SU-DHL-6 (cell line): Measurements from ENCODE around the gene TSLP.

ENCODE experiments used
- H2AFZ ChIP-seq: fragments of 200-600 bp; sonication (generic); 2 replicates; pipeline ENCODE4 v1.6.1; 2014; ENCODE audit warnings: low read depth, mild to moderate bottlenecking, moderate library complexity, mixed read lengths, antibody characterized with exemption, low read length; ENCODE audit not compliant: severe bottlenecking
- H3F3A ChIP-seq: fragments of 200-600 bp; shearing (Covaris generic); 2 replicates; pipeline ENCODE4 v1.6.0; 2016; ENCODE audit warnings: antibody characterized with exemption, mild to moderate bottlenecking; ENCODE audit not compliant: insufficient read depth
- H3K27ac ChIP-seq: fragments of 200-600 bp; sonication (generic); 2 replicates; pipeline ENCODE4 v1.5.1; 2016; ENCODE audit warnings: low read depth, mild to moderate bottlenecking, low read length, moderate library complexity, mixed read lengths
- H3K27me3 ChIP-seq: fragments of 200-600 bp; sonication (generic), shearing (Covaris generic); 2 replicates; pipeline ENCODE4 v1.6.0; 2014; ENCODE audit warnings: mild to moderate bottlenecking, low read length
- H3K36me3 ChIP-seq: fragments of 200-600 bp; sonication (generic); 2 replicates; pipeline ENCODE4 v1.6.1; 2014; ENCODE audit warnings: mild to moderate bottlenecking, low read length, mixed read lengths
- H3K4me2 ChIP-seq: fragments of 300-600, 200-600 bp; shearing (Covaris generic), sonication (generic); 2 replicates; pipeline ENCODE4 v1.6.0; 2014; ENCODE audit warnings: low read length, low read depth, mild to moderate bottlenecking; ENCODE audit not compliant: poor library complexity, severe bottlenecking
- H3K4me3 ChIP-seq: fragments of 200-600 bp; sonication (generic); 2 replicates; pipeline ENCODE4 v1.5.1; 2014; ENCODE audit warnings: antibody characterized with exemption, low read length, mild to moderate bottlenecking, mixed read lengths; ENCODE audit not compliant: insufficient read depth, poor library complexity, severe bottlenecking
- H3K79me2 ChIP-seq: fragments of 200-600 bp; sonication (generic); 2 replicates; pipeline ENCODE4 v1.6.1; 2014; ENCODE audit warnings: mild to moderate bottlenecking, low read length, moderate library complexity; ENCODE audit not compliant: insufficient read depth
- H3K9ac ChIP-seq: fragments of 200-600 bp; sonication (generic); 2 replicates; pipeline ENCODE4 v1.7.0; 2014; ENCODE audit warnings: mild to moderate bottlenecking, low read length
- H3K9me2 ChIP-seq: fragments of 200-600 bp; sonication (generic); replicated peaks from 2 replicates; pipeline ENCODE4 v1.6.1; 2014; ENCODE audit warnings: low read length; ENCODE audit not compliant: insufficient read depth
- H3K9me3 ChIP-seq: fragments of 200-600 bp; sonication (generic); 2 replicates; pipeline ENCODE4 v1.6.1; 2014; ENCODE audit warnings: low read length, mixed read lengths; ENCODE audit not compliant: insufficient read depth
- H4K20me1 ChIP-seq: fragments of 200-600 bp; sonication (generic); 2 replicates; pipeline ENCODE4 v1.6.1; 2014; ENCODE audit warnings: low read depth, mild to moderate bottlenecking, antibody characterized with exemption, low read length, moderate library complexity, mixed read lengths
- CTCF ChIP-seq: fragments of 200-600 bp; sonication (generic); IDR thresholded peaks from one replicate; pipeline ENCODE4 v1.5.1; 2017; ENCODE audit warnings: antibody characterized with exemption, mild to moderate bottlenecking, low read length, moderate library complexity; ENCODE audit not compliant: insufficient read depth, poor library complexity, severe bottlenecking
- EZH2phosphoT487 ChIP-seq: fragments of 200-600 bp; sonication (generic), shearing (Covaris generic); conservative IDR thresholded peaks from 2 replicates; pipeline ENCODE4 v1.6.1; 2018; ENCODE audit warnings: mild to moderate bottlenecking, antibody characterized with exemption, low read length, moderate library complexity, mixed read lengths

TSLP gene

DNA sequence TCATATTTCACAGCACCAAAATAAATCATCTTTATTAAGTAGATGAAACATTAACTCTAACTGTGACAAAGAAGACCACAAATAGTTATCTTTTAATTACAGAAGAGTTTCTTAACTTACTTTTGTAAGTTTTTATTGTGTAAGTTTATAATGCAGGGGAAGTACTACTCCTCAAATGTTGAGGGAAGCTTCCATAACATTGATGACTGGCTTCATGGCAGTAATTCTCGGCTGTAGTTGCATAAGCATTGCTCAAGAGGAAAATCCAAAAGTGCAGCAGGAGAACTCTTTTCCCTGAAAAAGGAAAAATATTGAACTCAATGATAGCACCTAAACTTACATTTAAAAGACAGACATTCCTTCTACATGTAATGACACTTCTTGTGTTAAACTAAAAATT is 4.6 kb downstream of the TSLP start:
- Histone ChIP-seq H3K79me2 (no peaks in the 10 kb centered on the region), H3K9me3 (no peaks in the 10 kb centered on the region), H3K9ac (no peak overlapping the region), H3F3A (no peaks in the 10 kb centered on the region), H3K9me2 (no peaks in the 10 kb centered on the region), H3K27me3 (no peaks in the 10 kb centered on the region), H4K20me1 (no peaks in the 10 kb centered on the region), H3K4me2 (no peak overlapping the region), H3K4me3 (no peak overlapping the region), H3K36me3 (no peaks in the 10 kb centered on the region), H2AFZ (no peak overlapping the region), H3K27ac (no peak overlapping the region)
- TF ChIP-seq CTCF (no peak), EZH2phosphoT487 (no peak)

GRCh38 chr5:111077678-111078077 is 6.2 kb downstream of the TSLP start:
- Histone ChIP-seq H4K20me1 (no peaks in the 10 kb centered on the region), H3F3A (no peaks in the 10 kb centered on the region), H3K4me2 (no peak overlapping the region), H2AFZ (no peak overlapping the region), H3K4me3 (no peak overlapping the region), H3K27ac (no peak overlapping the region), H3K9me2 (no peaks in the 10 kb centered on the region), H3K27me3 (no peaks in the 10 kb centered on the region), H3K9ac (no peak overlapping the region), H3K9me3 (no peaks in the 10 kb centered on the region), H3K79me2 (no peaks in the 10 kb centered on the region), H3K36me3 (no peaks in the 10 kb centered on the region)
- TF ChIP-seq EZH2phosphoT487 (no peak), CTCF (no peak)

GRCh38 chr5:111079846-111080245 is 8.3 kb downstream of the TSLP start:
- Histone ChIP-seq H3K27ac (no peak overlapping the region), H4K20me1 (no peaks in the 10 kb centered on the region), H3K27me3 (no peaks in the 10 kb centered on the region), H3K4me3 (no peak overlapping the region), H3K79me2 (no peaks in the 10 kb centered on the region), H3K9me2 (no peaks in the 10 kb centered on the region), H2AFZ (no peak overlapping the region), H3K4me2 (no peak overlapping the region), H3F3A (no peaks in the 10 kb centered on the region), H3K9ac (no peak overlapping the region), H3K9me3 (no peaks in the 10 kb centered on the region), H3K36me3 (no peaks in the 10 kb centered on the region)
- TF ChIP-seq CTCF (no peak), EZH2phosphoT487 (no peak)

DNA sequence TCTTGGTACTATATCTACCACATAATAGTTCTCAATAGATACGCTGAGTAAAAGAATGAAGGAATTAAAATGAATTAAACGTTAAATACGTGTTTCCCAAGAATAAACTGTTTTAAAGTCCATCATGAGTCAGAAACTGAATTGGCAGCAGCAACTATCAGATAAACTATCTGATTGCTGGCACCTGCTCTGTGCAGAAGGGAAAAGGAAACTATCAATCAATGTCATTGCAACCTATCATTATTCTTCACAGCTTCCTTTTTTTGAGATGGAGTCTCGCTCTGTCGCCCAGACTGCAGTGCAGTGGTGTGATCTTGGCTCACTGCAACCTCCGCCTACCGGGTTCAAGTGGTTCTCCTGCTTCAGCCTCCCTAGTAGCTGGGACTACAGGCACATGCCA is 11.8 kb downstream of the TSLP start:
- H3K27ac ChIP-seq: no peak overlapping the region
- no peak for TF ChIP-seq EZH2phosphoT487
- TF ChIP-seq CTCF: no peak

More for the DNA sequence above, 11.8 kb downstream of the TSLP start:
- H3K4me3 ChIP-seq: no peak overlapping the region
- no peaks in the 10 kb centered on the region for H3K79me2 ChIP-seq
- no peaks in the 10 kb centered on the region for H3K9me3 ChIP-seq
- no peaks in the 10 kb centered on the region for H4K20me1 ChIP-seq
- H3F3A ChIP-seq: no peaks in the 10 kb centered on the region
- H3K36me3 ChIP-seq: no peaks in the 10 kb centered on the region
- no peak overlapping the region for H2AFZ ChIP-seq
- no peak overlapping the region for H3K4me2 ChIP-seq
- no peak overlapping the region for H3K9ac ChIP-seq
- no peaks in the 10 kb centered on the region for H3K9me2 ChIP-seq
- no peaks in the 10 kb centered on the region for H3K27me3 ChIP-seq
